Lower leg skin (tissue), 3 donors: Measurements from ENCODE around the gene ARHGAP22.

Experiments
- POLR2A ChIP-seq, 2 donors: fragments of 450-650 bp; IDR thresholded peaks; one replicate each; pipeline ENCODE4 v1.6.1; 2016 to 2017; ENCODE audit warnings: antibody characterized with exemption in 2 of 2, mild to moderate bottlenecking in 1 of 2, moderate library complexity in 1 of 2
- TF ChIP-seq, protein P1 (sequence below), 3 donors: fragments of 450-650 bp; IDR thresholded peaks; one replicate each; pipeline ENCODE4 v1.5.1; 2016; ENCODE audit warnings: antibody characterized with exemption in 3 of 3, mild to moderate bottlenecking in 3 of 3, moderate library complexity in 2 of 3

DNA sequence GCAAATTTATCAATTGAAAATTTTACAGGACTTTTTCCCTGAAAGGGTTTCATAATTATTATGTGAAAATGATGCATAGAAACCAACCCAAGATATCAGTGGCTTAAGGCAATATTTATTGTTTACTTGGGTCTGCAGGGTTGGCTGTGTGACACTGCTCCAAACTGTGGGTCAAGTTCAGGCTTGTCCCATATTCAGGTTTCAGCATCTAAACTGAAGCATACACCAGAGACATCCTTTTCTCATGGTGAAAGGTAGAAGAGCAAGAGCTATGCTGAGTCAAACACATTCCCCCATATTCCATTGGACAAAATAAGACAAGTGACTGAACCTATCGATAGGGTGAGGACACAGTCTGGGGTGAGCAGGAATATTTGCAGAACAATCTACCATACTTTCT, 187.5 kb downstream of the ARHGAP22 start:
- TF ChIP-seq, protein P1, sequence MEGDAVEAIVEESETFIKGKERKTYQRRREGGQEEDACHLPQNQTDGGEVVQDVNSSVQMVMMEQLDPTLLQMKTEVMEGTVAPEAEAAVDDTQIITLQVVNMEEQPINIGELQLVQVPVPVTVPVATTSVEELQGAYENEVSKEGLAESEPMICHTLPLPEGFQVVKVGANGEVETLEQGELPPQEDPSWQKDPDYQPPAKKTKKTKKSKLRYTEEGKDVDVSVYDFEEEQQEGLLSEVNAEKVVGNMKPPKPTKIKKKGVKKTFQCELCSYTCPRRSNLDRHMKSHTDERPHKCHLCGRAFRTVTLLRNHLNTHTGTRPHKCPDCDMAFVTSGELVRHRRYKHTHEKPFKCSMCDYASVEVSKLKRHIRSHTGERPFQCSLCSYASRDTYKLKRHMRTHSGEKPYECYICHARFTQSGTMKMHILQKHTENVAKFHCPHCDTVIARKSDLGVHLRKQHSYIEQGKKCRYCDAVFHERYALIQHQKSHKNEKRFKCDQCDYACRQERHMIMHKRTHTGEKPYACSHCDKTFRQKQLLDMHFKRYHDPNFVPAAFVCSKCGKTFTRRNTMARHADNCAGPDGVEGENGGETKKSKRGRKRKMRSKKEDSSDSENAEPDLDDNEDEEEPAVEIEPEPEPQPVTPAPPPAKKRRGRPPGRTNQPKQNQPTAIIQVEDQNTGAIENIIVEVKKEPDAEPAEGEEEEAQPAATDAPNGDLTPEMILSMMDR (IDR thresholded peaks at IDR 0.05), result no peak
- TF ChIP-seq POLR2A (IDR thresholded peaks at IDR 0.05), result no peak
